Erythroblast (primary cell): ENCODE data around the gene CSTPP1.

Experiments used
- GATA1 ChIP-seq: IDR thresholded peaks from 2 replicates; pipeline ENCODE4 v1.6.1; 2011; ENCODE audit warnings: low read depth, mild to moderate bottlenecking, control low read depth, low read length, moderate library complexity
- POLR2A ChIP-seq: IDR thresholded peaks from 2 replicates; pipeline ENCODE4 v1.6.1; 2011; ENCODE audit warnings: mild to moderate bottlenecking, low read length

DNA sequence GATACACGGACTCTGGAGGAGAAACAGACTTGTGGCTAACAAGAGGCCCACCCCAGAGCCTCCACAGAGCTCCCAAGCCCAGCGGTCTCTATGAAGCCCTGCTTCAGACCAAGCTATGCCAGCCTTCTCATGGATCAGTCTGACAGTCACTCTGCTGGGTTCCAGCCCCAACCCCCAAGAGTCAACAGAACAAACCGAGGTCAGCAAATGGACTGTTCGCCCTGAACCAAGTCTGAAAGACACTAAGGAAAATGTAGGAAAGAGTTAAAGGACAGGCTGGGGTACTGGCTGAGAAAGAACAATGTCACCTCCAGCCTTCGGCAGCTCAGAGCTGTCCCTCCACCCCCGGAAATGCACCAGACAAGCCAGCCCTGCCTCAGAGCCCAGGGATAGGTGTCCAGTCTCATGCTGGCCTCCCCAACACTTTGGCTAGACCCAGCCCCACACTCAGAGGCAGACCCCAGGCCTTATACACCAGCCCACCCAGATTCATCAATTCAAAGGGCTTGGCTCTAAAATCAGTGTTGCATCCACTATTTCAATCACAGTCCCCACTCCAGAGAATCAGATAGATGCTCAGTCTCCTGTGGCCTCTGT is 236.3 kb downstream of the CSTPP1 start:
- no peak for TF ChIP-seq POLR2A
- no peak for TF ChIP-seq GATA1
